Endothelial cell of umbilical vein (primary cell): ENCODE results near the gene TRAPPC12. TPM values are rescaled to one million over a fixed set of nuclear protein-coding genes. Genes with fewer than 3 reads are reported as not detected.

Experiments used
- BruUV-seq: library from RNA; stranded (reverse); fragments of 400-500 nt; replicated peaks from 2 replicates; lab custom pipeline; 2021; lab: Mats Ljungman, UMichigan
- CTCF ChIA-PET: fragments of 300-600, 350-600 bp; sonication (Branson Sonifier 250); formaldehyde crosslinking; loops from one replicate; lab custom pipeline; 2021; ENCODE audit warnings: antibody characterized with exemption, inconsistent platforms; lab: Charles Lee
- POLR2A ChIA-PET: fragments of 300-600, 350-600 bp; sonication (Branson Sonifier 250); formaldehyde crosslinking; loops from one replicate; lab custom pipeline; 2021; ENCODE audit warnings: antibody characterized with exemption, inconsistent platforms; lab: Charles Lee
- DNase-seq: peaks from one replicate; pipeline ENCODE4 v3.0.0-alpha.2; 2011; ENCODE audit warnings: low read depth, low spot score
- FAIRE-seq: peaks from 2 replicates; lab custom pipeline; 2011; peaks lifted over from hg19 to GRCh38; lab: Jason Lieb, UNC
- H2AFZ ChIP-seq: 2 replicates; pipeline ENCODE4 v1.6.0; 2012; ENCODE audit warnings: low read depth, low read length, control low read depth, inconsistent platforms
- H3K27ac ChIP-seq: 2 replicates; pipeline ENCODE4 v1.5.1; 2011; ENCODE audit warnings: low read depth, mild to moderate bottlenecking, control low read depth, low read length, moderate library complexity; ENCODE audit not compliant: insufficient read depth
- H3K27me3 ChIP-seq, 2 experiments: 2 replicates each; pipeline versions ENCODE4 v1.6.0 to v1.6.1; 2011; ENCODE audit warnings: low read length in 2 of 2, mixed read lengths in 1 of 2; ENCODE audit not compliant: control insufficient read depth in 2 of 2, insufficient read depth in 2 of 2
- H3K36me3 ChIP-seq, 2 experiments: 2 replicates in 1 of 2; 3 replicates in 1 of 2; pipeline ENCODE4 v1.5.1; 2011; ENCODE audit warnings: low read length in 2 of 2, mild to moderate bottlenecking in 1 of 2, moderate library complexity in 1 of 2; ENCODE audit not compliant: control insufficient read depth in 2 of 2, insufficient read depth in 2 of 2; ENCODE audit errors: extremely low read depth in 1 of 2
- H3K4me1 ChIP-seq: 3 replicates; pipeline ENCODE4 v1.5.1; 2011; ENCODE audit warnings: mild to moderate bottlenecking, low read length; ENCODE audit not compliant: control insufficient read depth, insufficient read depth; ENCODE audit errors: extremely low read depth
- H3K4me2 ChIP-seq: 2 replicates; pipeline ENCODE4 v1.6.1; 2011; ENCODE audit warnings: low read length, control low read depth, mixed read lengths; ENCODE audit not compliant: insufficient read depth
- H3K4me3 ChIP-seq, 3 experiments: fragments of 200-600 bp in 1 of 3; sonication (generic), shearing (Covaris generic) in 1 of 3; replicated peaks in 1 of 3; 2 replicates each; pipeline ENCODE4 v1.5.1; 2011 to 2016; ENCODE audit warnings: control low read depth in 3 of 3, low read length in 3 of 3, mild to moderate bottlenecking in 2 of 3, inconsistent platforms in 1 of 3, low read depth in 1 of 3, moderate library complexity in 1 of 3; ENCODE audit not compliant: insufficient read depth in 1 of 3
- H3K79me2 ChIP-seq: 2 replicates; pipeline ENCODE4 v1.6.0; 2012; ENCODE audit warnings: low read length, inconsistent platforms; ENCODE audit not compliant: control insufficient read depth, insufficient read depth
- H3K9ac ChIP-seq: replicated peaks from 2 replicates; pipeline ENCODE3; 2011; ENCODE audit warnings: low read length, control low read depth; ENCODE audit not compliant: insufficient read depth; ENCODE audit errors: extremely low read depth
- H3K9me1 ChIP-seq: replicated peaks from 3 replicates; pipeline ENCODE4 v1.6.0; 2011; ENCODE audit warnings: mild to moderate bottlenecking, low read length; ENCODE audit not compliant: control insufficient read depth, insufficient read depth; ENCODE audit errors: extremely low read depth
- H3K9me3 ChIP-seq: replicated peaks from 2 replicates; pipeline ENCODE4 v1.5.1; 2012; ENCODE audit warnings: low read length, inconsistent platforms; ENCODE audit not compliant: control insufficient read depth, insufficient read depth
- H4K20me1 ChIP-seq: replicated peaks from 2 replicates; pipeline ENCODE3; 2011; ENCODE audit warnings: mild to moderate bottlenecking, low read length; ENCODE audit not compliant: control insufficient read depth, insufficient read depth; ENCODE audit errors: extremely low read depth
- EZH2 ChIP-seq: IDR thresholded peaks from 2 replicates; pipeline ENCODE4 v1.6.1; 2012; ENCODE audit warnings: borderline replicate concordance, low read depth, mild to moderate bottlenecking, moderate library complexity, low read length, inconsistent platforms; ENCODE audit not compliant: severe bottlenecking
- FOS ChIP-seq: IDR thresholded peaks from 2 replicates; pipeline ENCODE4 v1.6.1; 2011; ENCODE audit warnings: mild to moderate bottlenecking, low read length, moderate library complexity, borderline replicate concordance; ENCODE audit not compliant: insufficient read depth
- GATA2 ChIP-seq: IDR thresholded peaks from 2 replicates; pipeline ENCODE4 v1.7.0; 2011; ENCODE audit warnings: low read depth, mild to moderate bottlenecking, moderate library complexity, mixed read lengths, low read length; ENCODE audit not compliant: insufficient read length, insufficient read depth
- JUN ChIP-seq: IDR thresholded peaks from 2 replicates; pipeline ENCODE4 v1.6.1; 2011; ENCODE audit warnings: borderline replicate concordance, low read depth; ENCODE audit not compliant: insufficient read length, insufficient read depth
- MYC ChIP-seq: IDR thresholded peaks from one replicate; pipeline ENCODE4 v1.6.1; 2011; ENCODE audit warnings: mild to moderate bottlenecking, low read depth, low read length
- POLR2A ChIP-seq: IDR thresholded peaks from 2 replicates; pipeline ENCODE4 v1.6.1; 2012; ENCODE audit warnings: low read depth, mild to moderate bottlenecking, control low read depth, low read length
- POLR2AphosphoS5 ChIP-seq: IDR thresholded peaks from 2 replicates; pipeline ENCODE4 v1.6.1; 2012; ENCODE audit warnings: low read depth, mild to moderate bottlenecking, control low read depth, low read length, moderate library complexity; ENCODE audit not compliant: insufficient read depth
- dilution Hi-C: fragments of 300-500 bp; cut with MboI; formaldehyde crosslinking; loops from one replicate; pipeline ENCODE4 v1.15.0; 2019; ENCODE audit warnings: low sequenced_read_pairs; ENCODE audit not compliant: extremely low pct_ligation_motif_present
- intact Hi-C: fragments of 100-400 bp; cut with micrococcal nuclease; formaldehyde crosslinking; loops from one replicate; pipeline ENCODE4 v1.10.0; 2022
- polyA plus RNA-seq, 4 experiments: library from polyadenylated mRNA; depleted of rRNA in 3 of 4; stranded (reverse) in 3 of 4; unstranded in 1 of 4; fragments of >200 nt; gene quantifications; 2 replicates each; pipeline versions ENCODE4 v1.2.1 to v1.2.3, GENCODE V29; 2011 to 2012; ENCODE audit warnings: missing spikeins in 1 of 4
- total RNA-seq: library from RNA; stranded (reverse); gene quantifications from 2 replicates; pipeline ENCODE4 v1.2.3, GENCODE V29; 2021
- TF ChIP-seq, protein P1 (sequence below): IDR thresholded peaks from 2 replicates; pipeline ENCODE4 v1.6.1; 2011; ENCODE audit not compliant: insufficient read depth, insufficient read length
- TF ChIP-seq, protein P2 (sequence below), 2 donors: IDR thresholded peaks; 1 replicate in 1 of 2; 2 replicates in 1 of 2; pipeline ENCODE4 v1.5.1; 2011; ENCODE audit warnings: low read length in 2 of 2, mild to moderate bottlenecking in 2 of 2, moderate library complexity in 2 of 2, control low read depth in 1 of 2, inconsistent platforms in 1 of 2, low read depth in 1 of 2; ENCODE audit not compliant: insufficient read depth in 1 of 2; ENCODE audit errors: extremely low read depth in 1 of 2

Gene TRAPPC12
- total and polyA plus RNA-seq, 2 donors (not counting 3 experiments of a cell fraction or from before 2014, with no cell fraction given), result 47.5 to 81.5 TPM

DNA sequence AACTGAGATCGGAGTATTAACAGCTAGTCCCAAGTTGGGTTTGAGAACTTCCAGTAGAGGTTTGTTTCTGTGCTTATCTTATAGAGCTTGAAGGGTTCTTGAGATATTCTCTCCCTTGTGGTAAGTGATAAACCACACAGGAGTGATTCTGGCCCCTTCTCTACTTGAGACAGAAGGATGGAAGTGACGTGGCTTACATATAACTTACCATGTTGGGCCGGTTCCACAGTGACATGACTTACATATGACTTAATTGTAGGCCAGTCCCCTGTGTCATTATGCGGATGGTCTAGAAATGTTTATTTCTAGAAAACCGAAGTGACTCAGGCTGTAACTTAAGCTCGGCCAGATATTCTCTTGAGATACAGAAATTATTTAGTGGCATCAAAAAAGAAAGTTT lies 62.7 kb downstream of the TRAPPC12 start:
- peaks cover 6 to 12% of the 10 kb centered on the region in 2 experiments for H3K36me3 ChIP-seq
- peaks cover 6% of the 10 kb centered on the region for H3K4me1 ChIP-seq
- H3K4me3 ChIP-seq, result no peak overlapping the region
- dilution Hi-C loops, result no loop called here
- DNase-seq (no peak), FAIRE-seq (no peak)
- intact Hi-C loops, result no loop called here
- no peak overlapping the region for H3K9ac ChIP-seq
- no peak for TF ChIP-seq POLR2AphosphoS5
- TF ChIP-seq EZH2, result no peak
- TF ChIP-seq POLR2A, result no peak
- TF ChIP-seq, protein P1, sequence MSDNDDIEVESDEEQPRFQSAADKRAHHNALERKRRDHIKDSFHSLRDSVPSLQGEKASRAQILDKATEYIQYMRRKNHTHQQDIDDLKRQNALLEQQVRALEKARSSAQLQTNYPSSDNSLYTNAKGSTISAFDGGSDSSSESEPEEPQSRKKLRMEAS, result no peak
- no peak for TF ChIP-seq GATA2
- TF ChIP-seq, protein P2, sequence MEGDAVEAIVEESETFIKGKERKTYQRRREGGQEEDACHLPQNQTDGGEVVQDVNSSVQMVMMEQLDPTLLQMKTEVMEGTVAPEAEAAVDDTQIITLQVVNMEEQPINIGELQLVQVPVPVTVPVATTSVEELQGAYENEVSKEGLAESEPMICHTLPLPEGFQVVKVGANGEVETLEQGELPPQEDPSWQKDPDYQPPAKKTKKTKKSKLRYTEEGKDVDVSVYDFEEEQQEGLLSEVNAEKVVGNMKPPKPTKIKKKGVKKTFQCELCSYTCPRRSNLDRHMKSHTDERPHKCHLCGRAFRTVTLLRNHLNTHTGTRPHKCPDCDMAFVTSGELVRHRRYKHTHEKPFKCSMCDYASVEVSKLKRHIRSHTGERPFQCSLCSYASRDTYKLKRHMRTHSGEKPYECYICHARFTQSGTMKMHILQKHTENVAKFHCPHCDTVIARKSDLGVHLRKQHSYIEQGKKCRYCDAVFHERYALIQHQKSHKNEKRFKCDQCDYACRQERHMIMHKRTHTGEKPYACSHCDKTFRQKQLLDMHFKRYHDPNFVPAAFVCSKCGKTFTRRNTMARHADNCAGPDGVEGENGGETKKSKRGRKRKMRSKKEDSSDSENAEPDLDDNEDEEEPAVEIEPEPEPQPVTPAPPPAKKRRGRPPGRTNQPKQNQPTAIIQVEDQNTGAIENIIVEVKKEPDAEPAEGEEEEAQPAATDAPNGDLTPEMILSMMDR (IDR thresholded peaks at IDR 0.05; ENCODE audit: extremely low read depth in 1 of 2, insufficient read depth in 1 of 2, low read depth in 1 of 2, low read length in 2 of 2), result no peak
- TF ChIP-seq FOS, result no peak
- no peak for TF ChIP-seq JUN
- TF ChIP-seq MYC, result no peak
- H3K27me3 ChIP-seq, result no peaks in the 10 kb centered on the region
- CTCF ChIA-PET, result interaction anchor here (1.5 to 3.7 kb wide), 3 partner anchors 11 to 20 kb away, joined by 5 to 18 read pairs (median 11); no protein-coding TSS in a partner anchor
- H3K79me2 ChIP-seq, result no peaks in the 10 kb centered on the region
- POLR2A ChIA-PET, result no interaction called here
- no peaks in the 10 kb centered on the region for H3K9me3 ChIP-seq
- no peak overlapping the region for H3K4me2 ChIP-seq
- no peak overlapping the region for H3K27ac ChIP-seq
- no peaks in the 10 kb centered on the region for H3K9me1 ChIP-seq
- H4K20me1 ChIP-seq, result no peaks in the 10 kb centered on the region
- no peak overlapping the region for H2AFZ ChIP-seq
- no TSS peak for BruUV-seq
